OCI-LY3 (cell line): Measurements from ENCODE around the gene MYH15.

Experiments used
- CTCF ChIP-seq: fragments of 200-600, 300-600 bp; sonication (generic); IDR thresholded peaks from 2 replicates; pipeline ENCODE4 v1.5.1; 2014; ENCODE audit warnings: antibody characterized with exemption, low read length, low read depth
- EZH2phosphoT487 ChIP-seq: fragments of 200-600 bp; shearing (Covaris generic); IDR thresholded peaks from 2 replicates; pipeline ENCODE4 v1.6.1; 2018; ENCODE audit warnings: antibody characterized with exemption, mixed run types, low read depth

GRCh38 chr3:108333961-108334360 is 176.4 kb downstream of the MYH15 start:
- TF ChIP-seq CTCF (no peak), EZH2phosphoT487 (no peak)
